Fibroblast of villous mesenchyme (primary cell): ENCODE measurements around the gene CTPS2. TPM values are rescaled to one million over a fixed set of nuclear protein-coding genes. Genes with fewer than 3 reads are reported as not detected.
A peak's percentile ranks its signal among the peaks of the same experiment; 100 is the strongest.

Experiments
- DNase-seq: peaks from one replicate; pipeline ENCODE4 v3.0.0-alpha.2; 2010; ENCODE audit warnings: low read depth
- H3K4me3 ChIP-seq: 2 replicates; pipeline ENCODE4 v1.5.1; 2011; ENCODE audit warnings: low read depth, mild to moderate bottlenecking, low read length
- CTCF ChIP-seq: IDR thresholded peaks from 2 replicates; pipeline ENCODE4 v1.5.1; 2012; ENCODE audit warnings: low read depth, mild to moderate bottlenecking, low read length; ENCODE audit not compliant: insufficient read depth
- total RNA-seq: library from RNA; depleted of rRNA; stranded (reverse); fragments of >200 nt; gene quantifications from 2 replicates; pipeline ENCODE4 v1.2.3, GENCODE V29; 2012

Gene CTPS2
- total RNA-seq, 1 donor = 9.1 TPM

GRCh38 chrX:16711219-16711811, 1.2 kb downstream of the CTPS2 start:
- DNase-seq = no peak
- H3K4me3 ChIP-seq = peak overlapping the region; percentile 68

GRCh38 chrX:16708016-16708415, 4.5 kb downstream of the CTPS2 start:
- TF ChIP-seq CTCF = no peak
- no peak overlapping the region for H3K4me3 ChIP-seq
- DNase-seq = no peak

More at GRCh38 chrX:16711219-16711811, 1.2 kb downstream of the CTPS2 start:
- no peak for TF ChIP-seq CTCF

GRCh38 chrX:16705370-16705769, 7.1 kb downstream of the CTPS2 start:
- DNase-seq = no peak
- H3K4me3 ChIP-seq = no peak overlapping the region
- TF ChIP-seq CTCF = no peak

- no peak for DNase-seq
- H3K4me3 ChIP-seq = no peak overlapping the region
- no peak for TF ChIP-seq CTCF
Measured at GRCh38 chrX:16702700-16703599, 9.5 kb downstream of the CTPS2 start.

GRCh38 chrX:16700734-16701133, 11.7 kb downstream of the CTPS2 start:
- no peak for DNase-seq
- no peak overlapping the region for H3K4me3 ChIP-seq
- TF ChIP-seq CTCF = no peak

GRCh38 chrX:16699389-16699788, 13.1 kb downstream of the CTPS2 start:
- no peak overlapping the region for H3K4me3 ChIP-seq
- TF ChIP-seq CTCF = no peak
- no peak for DNase-seq

- H3K4me3 ChIP-seq = no peak overlapping the region
- no peak for DNase-seq
- TF ChIP-seq CTCF = no peak
Measured at GRCh38 chrX:16696956-16697355, 15.5 kb downstream of the CTPS2 start.
